Spleen (tissue), 7 donors: ENCODE data around the gene KCNK18.

Experiments
- CTCF ChIP-seq, 11 experiments: fragments of 200-600 bp in 7 of 11; fragments of 450-650 bp in 4 of 11; sonication (generic) in 4 of 11; IDR thresholded peaks in 8 of 11; conservative IDR thresholded peaks in 3 of 11; 1 replicate in 7 of 11; 2 replicates in 4 of 11; pipeline versions ENCODE4 v1.4.0 to v1.8.0; 2016 to 2021; ENCODE audit warnings: antibody characterized with exemption in 11 of 11, inconsistent platforms in 4 of 11, mild to moderate bottlenecking in 1 of 11
- POLR2A ChIP-seq, 3 donors: fragments of 450-650 bp; IDR thresholded peaks; one replicate each; pipeline ENCODE4 v1.5.1; 2017; ENCODE audit warnings: antibody characterized with exemption in 3 of 3, mild to moderate bottlenecking in 1 of 3
- donor health status: DM: no; HTN: no; CAD: no; lungs with moderate emphysema.
- donor health status: DM: no; HTN: no; CAD: no.
- donor health status: DM: no; HTN: no; CAD: no.

GRCh38 chr10:117239051-117239450 is 41.8 kb downstream of the KCNK18 start:
- TF ChIP-seq CTCF (IDR thresholded peaks at IDR 0.05 in 8 of 11, conservative IDR thresholded peaks at IDR 0.05 in 3 of 11): no peak
- no peak for TF ChIP-seq POLR2A (IDR thresholded peaks at IDR 0.05)
